CD4-positive, alpha-beta memory T cell (primary cell): ENCODE data around the gene BICDL1. TPM values are rescaled to one million over a fixed set of nuclear protein-coding genes. Genes with fewer than 3 reads are reported as not detected.

Experiments
- CTCF ChIA-PET: fragments of 350-600 bp; sonication (Branson Sonifier 250); formaldehyde crosslinking; loops from one replicate; lab custom pipeline; 2021; ENCODE audit warnings: inconsistent platforms; ENCODE audit not compliant: partially characterized antibody; lab: Charles Lee
- POLR2A ChIA-PET: fragments of 350-600 bp; sonication (Branson Sonifier 250); formaldehyde crosslinking; loops from one replicate; lab custom pipeline; 2021; ENCODE audit not compliant: partially characterized antibody; lab: Charles Lee
- DNase-seq, 5 donors: peaks; one replicate each; pipeline versions ENCODE4 v3.0.0 to v3.0.0-alpha.2; 2020 to 2022; ENCODE audit warnings: mixed read lengths in 1 of 5
- H3K27ac ChIP-seq: one replicate; pipeline ENCODE4 v1.7.0; 2013; ENCODE audit warnings: low read depth, low read length
- H3K27me3 ChIP-seq: 2 replicates; pipeline ENCODE4 v1.7.0; 2013; ENCODE audit warnings: mild to moderate bottlenecking, low read length, moderate library complexity; ENCODE audit not compliant: insufficient read depth
- H3K36me3 ChIP-seq: 2 replicates; pipeline ENCODE4 v1.7.0; 2013; ENCODE audit warnings: mild to moderate bottlenecking, low read length, moderate library complexity; ENCODE audit not compliant: insufficient read depth
- H3K4me1 ChIP-seq: 2 replicates; pipeline ENCODE4 v1.7.0; 2013; ENCODE audit warnings: mild to moderate bottlenecking, low read length, moderate library complexity; ENCODE audit not compliant: insufficient read depth
- H3K4me3 ChIP-seq, 2 donors: one replicate each; pipeline ENCODE4 v1.7.0; 2013; ENCODE audit warnings: low read length in 2 of 2, mild to moderate bottlenecking in 1 of 2
- H3K9me3 ChIP-seq, 2 donors: one replicate each; pipeline ENCODE4 v1.7.0; 2013; ENCODE audit warnings: low read length in 2 of 2, control low read depth in 1 of 2; ENCODE audit not compliant: control insufficient read depth in 1 of 2
- H3K27ac Mint-ChIP-seq, 7 donors: one replicate each; pipeline ENCODE4 v1.8.0; 2020 to 2021; ENCODE audit warnings: mixed read lengths in 7 of 7, mild to moderate bottlenecking in 6 of 7, inconsistent platforms in 3 of 7, moderate library complexity in 3 of 7
- H3K27me3 Mint-ChIP-seq, 2 donors: one replicate each; pipeline ENCODE4 v1.8.0; 2020 to 2021; ENCODE audit warnings: mixed read lengths in 2 of 2
- H3K36me3 Mint-ChIP-seq, 2 donors: one replicate each; pipeline ENCODE4 v1.8.0; 2020 to 2021; ENCODE audit warnings: mixed read lengths in 2 of 2, inconsistent platforms in 1 of 2, mild to moderate bottlenecking in 1 of 2
- H3K4me1 Mint-ChIP-seq, 4 donors: one replicate each; pipeline ENCODE4 v1.8.0; 2020 to 2021; ENCODE audit warnings: mixed read lengths in 4 of 4, mild to moderate bottlenecking in 1 of 4
- H3K4me3 Mint-ChIP-seq, 8 donors: one replicate each; pipeline ENCODE4 v1.8.0; 2020 to 2021; ENCODE audit warnings: mixed read lengths in 8 of 8, mild to moderate bottlenecking in 7 of 8, moderate library complexity in 6 of 8, inconsistent platforms in 3 of 8
- H3K9me3 Mint-ChIP-seq, 8 donors: one replicate each; pipeline ENCODE4 v1.8.0; 2020 to 2021; ENCODE audit warnings: mixed read lengths in 8 of 8, mild to moderate bottlenecking in 5 of 8, inconsistent platforms in 3 of 8, moderate library complexity in 1 of 8
- intact Hi-C: fragments of 100-400 bp; cut with micrococcal nuclease; formaldehyde crosslinking; loops from one replicate; pipeline ENCODE4 v1.15.1; 2023
- polyA plus RNA-seq, 2 donors: library from polyadenylated mRNA; unstranded; fragments of 300-500 nt; fragmentation: Illumina TruSeq; gene quantifications; one replicate each; pipeline ENCODE4 v1.2.3, GENCODE V29; 2021
- total RNA-seq, 2 experiments: library from RNA; stranded (reverse); gene quantifications; one replicate each; pipeline ENCODE4 v1.2.3, GENCODE V29; 2021

BICDL1 gene
- total and polyA plus RNA-seq, 4 experiments from 2014 or later, result 2.3 to 153 (median 73.2) TPM

GRCh38 chr12:119998471-119999245 is 9.6 kb downstream of the BICDL1 start:
- H3K4me1 ChIP-seq, result no peaks in the 10 kb centered on the region
- ChIA-PET CTCF (interaction anchor here (0.6 to 1.7 kb wide), 3 partner anchors 10 to 110 kb away, joined by 3 to 8 read pairs (median 5); partner anchors contain the start of gene BICDL1), POLR2A (interaction anchor here (3.0 kb wide), 1 partner anchor 9 kb away, joined by 20 read pairs; the partner anchor contains the start of gene BICDL1)
- peaks cover 12 to 17% (median 16%) of the 10 kb centered on the region in 4 donors for H3K4me1 Mint-ChIP-seq
- H3K27me3 Mint-ChIP-seq, result no peaks in the 10 kb centered on the region
- peak overlapping the region in 1 of 8 donors; percentile 2 for H3K4me3 Mint-ChIP-seq
- intact Hi-C loops, result no loop called here
- peaks cover 0 to 2% (median 0%) of the 10 kb centered on the region in 8 donors for H3K9me3 Mint-ChIP-seq
- DNase-seq, result no peak
- H3K27me3 ChIP-seq, result no peaks in the 10 kb centered on the region
- peaks cover 47 to 76% of the 10 kb centered on the region in 2 donors for H3K36me3 Mint-ChIP-seq
- H3K4me3 ChIP-seq, result no peak overlapping the region
- H3K9me3 ChIP-seq, result no peaks in the 10 kb centered on the region
- H3K27ac ChIP-seq, result no peak overlapping the region
- peak overlapping the region in 6 of 7 donors; percentile 6 to 80 (median 23) for H3K27ac Mint-ChIP-seq
- H3K36me3 ChIP-seq, result peaks cover 15% of the 10 kb centered on the region

DNA sequence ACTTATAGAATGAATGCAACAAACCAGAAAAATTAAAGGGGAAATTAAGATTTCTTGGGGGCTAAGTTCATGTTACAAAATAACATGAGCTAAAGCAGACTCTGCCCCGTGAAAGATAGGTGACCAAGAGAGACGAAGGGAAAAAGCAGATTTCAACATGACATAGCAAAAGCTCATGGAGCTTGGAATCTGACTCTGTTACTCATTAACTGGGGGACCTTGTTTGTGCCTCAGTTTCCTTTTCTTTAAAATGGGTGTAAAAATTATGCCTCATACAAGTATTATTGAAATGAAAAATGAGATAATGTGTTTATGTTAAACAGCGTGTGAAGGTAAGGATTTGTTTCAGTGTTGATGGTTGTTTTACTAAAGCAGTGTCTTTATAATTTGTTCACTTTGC is 11.5 kb downstream of the BICDL1 start:
- Histone ChIP-seq H3K27me3 (no peaks in the 10 kb centered on the region), H3K4me3 (no peak overlapping the region), H3K36me3 (peaks cover 6% of the 10 kb centered on the region), H3K9me3 (no peaks in the 10 kb centered on the region), H3K4me1 (peaks cover 5% of the 10 kb centered on the region), H3K27ac (no peak overlapping the region)
- no peak overlapping the region for H3K4me3 Mint-ChIP-seq
- no peaks in the 10 kb centered on the region for H3K27me3 Mint-ChIP-seq
- intact Hi-C loops, result no loop called here
- POLR2A ChIA-PET, result interaction anchor here (3.0 kb wide), 1 partner anchor 11 kb away, joined by 20 read pairs; the partner anchor contains the start of gene BICDL1
- H3K9me3 Mint-ChIP-seq, result peaks cover 0 to 2% (median 0%) of the 10 kb centered on the region in 8 donors
- no peak for DNase-seq
- H3K4me1 Mint-ChIP-seq, result peaks cover 13 to 18% (median 16%) of the 10 kb centered on the region in 4 donors
- peak overlapping the region in 2 of 7 donors; percentile 29 to 51 for H3K27ac Mint-ChIP-seq
- peaks cover 42 to 64% of the 10 kb centered on the region in 2 donors for H3K36me3 Mint-ChIP-seq
- CTCF ChIA-PET, result interaction anchor here (1.3 kb wide), 1 partner anchor 10 kb away, joined by 4 read pairs; no protein-coding TSS in a partner anchor

DNA sequence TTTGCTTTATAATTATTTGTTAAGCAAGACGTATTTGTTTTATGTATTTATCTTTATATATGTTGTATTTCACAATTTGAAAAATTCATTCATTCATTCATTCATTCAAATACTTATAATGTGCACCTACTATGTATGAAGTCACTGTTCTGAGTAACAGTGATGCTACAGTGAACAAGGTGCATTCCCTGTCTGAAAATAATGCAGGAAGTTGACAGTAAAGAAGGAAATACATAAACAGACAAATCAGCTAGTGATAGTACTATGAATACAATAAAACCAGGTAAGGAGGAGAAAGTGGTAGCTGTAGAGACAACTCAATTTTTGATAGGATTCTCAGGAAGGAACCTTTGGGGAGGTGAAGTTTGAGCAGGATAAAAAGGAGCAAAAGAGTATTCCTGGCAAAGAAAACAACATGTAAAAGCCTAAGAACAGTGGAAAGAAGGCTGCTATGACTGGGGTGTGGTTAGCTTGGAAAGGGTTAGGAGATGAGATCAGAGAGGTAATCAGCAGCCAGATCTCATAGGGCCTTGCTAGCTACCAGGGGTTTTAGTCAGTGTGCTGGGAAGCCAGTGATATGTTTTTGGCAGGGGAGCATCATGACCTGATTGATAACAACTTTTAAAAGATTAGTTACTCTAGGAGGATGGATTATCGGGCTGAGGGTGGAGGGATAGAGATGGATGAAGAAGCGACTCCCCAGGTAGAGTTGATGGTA is 17.4 kb downstream of the BICDL1 start:
- Histone ChIP-seq H3K36me3 (peaks cover 3% of the 10 kb centered on the region), H3K27me3 (no peaks in the 10 kb centered on the region), H3K4me1 (peaks cover 49% of the 10 kb centered on the region), H3K27ac (peak overlapping the region; percentile 71), H3K9me3 (no peaks in the 10 kb centered on the region), H3K4me3 (no peak overlapping the region)
- ChIA-PET POLR2A (interaction anchor here (0.6 to 10.9 kb wide), 16 partner anchors 9 to 285 kb away, joined by 3 to 236 read pairs (median 8); partner anchors contain the start of genes BICDL1, RAB35, RNU4-2 and RPLP0), CTCF (interaction anchor here (1.0 to 2.5 kb wide), 8 partner anchors 9 to 81 kb away, joined by 3 to 16 read pairs (median 4); partner anchors contain the start of gene BICDL1)
- no peaks in the 10 kb centered on the region for H3K9me3 Mint-ChIP-seq
- peak overlapping the region in 7 of 8 donors; percentile 7 to 70 (median 66) for H3K4me3 Mint-ChIP-seq
- intact Hi-C loops, result loop anchor here (2.0 kb wide), 1 partner anchor 42 kb away; no protein-coding TSS in a partner anchor
- peak in 1 of 5 donors; percentile 73 for DNase-seq
- peaks cover 36 to 59% (median 45%) of the 10 kb centered on the region in 4 donors for H3K4me1 Mint-ChIP-seq
- H3K27ac Mint-ChIP-seq, result peak overlapping the region; percentile 92 to 96 (median 94)
- peaks cover 14 to 41% of the 10 kb centered on the region in 2 donors for H3K36me3 Mint-ChIP-seq
- no peaks in the 10 kb centered on the region for H3K27me3 Mint-ChIP-seq

GRCh38 chr12:120007272-120007671 is 18.2 kb downstream of the BICDL1 start:
- H3K9me3 ChIP-seq, result no peaks in the 10 kb centered on the region
- H3K9me3 Mint-ChIP-seq, result no peaks in the 10 kb centered on the region
- peak overlapping the region; percentile 71 for H3K27ac ChIP-seq
- peak; percentile 72 to 91 (median 76) for DNase-seq
- no peaks in the 10 kb centered on the region for H3K27me3 Mint-ChIP-seq
- H3K4me1 Mint-ChIP-seq, result peaks cover 43 to 68% (median 52%) of the 10 kb centered on the region in 4 donors
- ChIA-PET CTCF (interaction anchor here (1.0 to 2.5 kb wide), 8 partner anchors 8 to 109 kb away, joined by 3 to 16 read pairs (median 4); partner anchors contain the start of gene BICDL1), POLR2A (interaction anchor here (0.7 to 10.9 kb wide), 19 partner anchors 9 to 284 kb away, joined by 3 to 236 read pairs (median 6); partner anchors contain the start of genes BICDL1, RAB35, RNU4-2 and RPLP0)
- peak overlapping the region; percentile 15 to 70 (median 54) for H3K4me3 Mint-ChIP-seq
- peaks cover 1% of the 10 kb centered on the region for H3K36me3 ChIP-seq
- H3K4me1 ChIP-seq, result peaks cover 57% of the 10 kb centered on the region
- intact Hi-C loops, result loop anchor here (1.0 to 2.0 kb wide), 2 partner anchors 18 to 42 kb away; partner anchors contain the start of gene BICDL1
- no peaks in the 10 kb centered on the region for H3K27me3 ChIP-seq
- H3K4me3 ChIP-seq, result no peak overlapping the region
- peak overlapping the region; percentile 92 to 96 (median 94) for H3K27ac Mint-ChIP-seq
- peaks cover 14 to 43% of the 10 kb centered on the region in 2 donors for H3K36me3 Mint-ChIP-seq

GRCh38 chr12:120010661-120011230 is 21.7 kb downstream of the BICDL1 start:
- Mint-ChIP-seq H3K4me1 (peaks cover 66 to 97% (median 76%) of the 10 kb centered on the region in 4 donors), H3K27ac (peak overlapping the region; percentile 89 to 100 (median 96)), H3K4me3 (peak overlapping the region in 7 of 8 donors; percentile 13 to 78 (median 37)), H3K36me3 (peaks cover 4 to 39% of the 10 kb centered on the region in 2 donors), H3K27me3 (no peaks in the 10 kb centered on the region), H3K9me3 (no peaks in the 10 kb centered on the region)
- CTCF ChIA-PET, result interaction anchor here (0.6 to 2.3 kb wide), 5 partner anchors 15 to 76 kb away, joined by 3 to 8 read pairs (median 5); partner anchors contain the start of gene BICDL1
- DNase-seq, result peak in 4 of 5 donors; percentile 25 to 64 (median 32)
- POLR2A ChIA-PET, result interaction anchor here (0.8 to 10.9 kb wide), 4 partner anchors 9 to 76 kb away, joined by 3 to 236 read pairs (median 6); partner anchors contain the start of gene BICDL1
- intact Hi-C loops, result no loop called here
- Histone ChIP-seq H3K27me3 (no peaks in the 10 kb centered on the region), H3K4me1 (peaks cover 85% of the 10 kb centered on the region), H3K9me3 (no peaks in the 10 kb centered on the region), H3K27ac (peak overlapping the region; percentile 95), H3K36me3 (no peaks in the 10 kb centered on the region), H3K4me3 (no peak overlapping the region)

DNA sequence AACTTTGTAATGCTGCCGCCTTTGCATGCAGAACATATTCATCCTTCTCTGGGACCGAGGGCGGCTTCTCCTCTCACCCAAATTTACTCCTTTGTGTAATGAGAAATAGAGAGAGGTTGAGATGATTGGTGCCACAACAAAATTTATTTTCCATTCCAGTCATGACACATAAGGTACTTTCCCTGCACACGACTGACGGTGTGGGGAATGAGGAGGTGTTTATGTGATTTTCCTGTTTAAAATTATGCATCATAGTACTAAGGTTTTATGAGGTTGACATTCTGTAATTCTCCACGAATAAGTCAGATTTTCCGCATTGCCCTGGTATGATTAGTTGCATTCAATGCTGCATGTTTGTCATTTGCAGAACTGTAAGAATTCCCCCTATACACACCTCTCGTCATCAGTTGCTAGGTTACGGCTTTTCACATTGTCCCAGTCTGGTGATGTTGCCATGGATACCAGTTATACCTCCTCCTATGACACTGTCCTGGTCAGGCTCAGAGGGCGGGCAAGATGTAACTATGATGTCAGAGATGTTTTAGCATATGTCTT is 23.1 kb downstream of the BICDL1 start:
- intact Hi-C loops, result loop anchor here (1.0 kb wide), 2 partner anchors 23 to 75 kb away; partner anchors contain the start of gene BICDL1
- POLR2A ChIA-PET, result interaction anchor here (0.8 to 10.9 kb wide), 3 partner anchors 23 to 75 kb away, joined by 3 to 236 read pairs (median 8); partner anchors contain the start of gene BICDL1
- CTCF ChIA-PET, result interaction anchor here (1.2 to 2.3 kb wide), 2 partner anchors 23 to 75 kb away, joined by 8 to 11 read pairs; partner anchors contain the start of gene BICDL1
- peaks cover 4 to 32% of the 10 kb centered on the region in 2 donors for H3K36me3 Mint-ChIP-seq
- peak overlapping the region; percentile 1 to 22 for H3K4me3 ChIP-seq
- H3K27me3 Mint-ChIP-seq, result no peaks in the 10 kb centered on the region
- peaks cover 81% of the 10 kb centered on the region for H3K4me1 ChIP-seq
- no peaks in the 10 kb centered on the region for H3K36me3 ChIP-seq
- peak overlapping the region; percentile 63 to 89 (median 80) for H3K4me3 Mint-ChIP-seq
- H3K4me1 Mint-ChIP-seq, result peaks cover 58 to 88% (median 67%) of the 10 kb centered on the region in 4 donors
- no peaks in the 10 kb centered on the region for H3K9me3 Mint-ChIP-seq
- no peaks in the 10 kb centered on the region for H3K27me3 ChIP-seq
- H3K27ac Mint-ChIP-seq, result peak overlapping the region; percentile 95 to 100 (median 99)
- peak overlapping the region; percentile 95 for H3K27ac ChIP-seq
- H3K9me3 ChIP-seq, result no peaks in the 10 kb centered on the region
- peak; percentile 82 to 99 (median 88) for DNase-seq
